NCI-H748 (cell line): ENCODE measurements around the gene ALDH3B2.
A peak's percentile ranks its signal among the peaks of the same experiment; 100 is the strongest.
"Not testable (repeated sequence)": the region's sequence is repeated elsewhere in the genome, so short reads cannot be mapped to it uniquely, and the experiment has no call there.

Source experiments
- DNase-seq: peaks from one replicate; lab custom pipeline; 2025; ENCODE audit not compliant: unreplicated experiment; lab: John Stamatoyannopoulos, UW

Gene ALDH3B2

DNA sequence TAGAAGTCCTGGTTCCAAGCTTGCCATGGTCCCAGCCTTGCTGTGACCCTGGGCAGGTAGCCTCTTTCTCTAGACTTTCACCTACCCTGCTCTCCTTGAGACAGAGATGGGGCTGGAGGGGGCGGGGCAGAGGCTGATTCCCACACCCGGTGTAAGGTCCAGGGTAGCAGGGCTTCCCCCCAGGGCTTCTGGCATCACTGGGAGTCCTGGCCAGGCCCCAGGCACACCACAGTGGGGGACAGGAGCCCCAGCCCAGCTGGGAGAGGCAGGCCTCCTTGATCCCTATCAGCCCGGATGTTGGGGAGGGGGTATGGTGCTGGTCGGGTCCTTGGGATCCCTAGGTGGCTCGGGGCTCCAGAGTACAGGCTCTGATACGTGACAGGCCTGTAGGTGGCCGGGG is 43.0 kb downstream of the ALDH3B2 start:
- DNase-seq, result no peak

DNA sequence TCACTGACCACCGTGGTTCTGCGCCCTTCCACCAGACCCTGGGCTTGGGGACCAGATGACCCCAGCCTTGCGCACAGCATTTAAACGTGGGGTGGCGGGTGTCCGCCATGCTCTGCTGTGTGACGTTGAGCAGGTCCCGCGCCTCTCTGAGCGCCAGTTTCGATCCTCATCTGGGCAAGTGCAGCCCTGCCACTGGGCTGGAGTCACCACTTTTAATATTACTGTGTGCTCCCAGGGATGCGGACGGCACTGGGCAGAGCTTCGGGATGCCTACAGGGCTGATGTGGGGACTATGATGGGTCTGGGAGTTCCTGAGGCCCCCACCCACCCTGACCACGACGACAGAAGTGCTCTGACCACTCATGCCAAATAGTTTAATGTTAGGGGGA is 43.5 kb downstream of the ALDH3B2 start:
- DNase-seq, result no peak

DNA sequence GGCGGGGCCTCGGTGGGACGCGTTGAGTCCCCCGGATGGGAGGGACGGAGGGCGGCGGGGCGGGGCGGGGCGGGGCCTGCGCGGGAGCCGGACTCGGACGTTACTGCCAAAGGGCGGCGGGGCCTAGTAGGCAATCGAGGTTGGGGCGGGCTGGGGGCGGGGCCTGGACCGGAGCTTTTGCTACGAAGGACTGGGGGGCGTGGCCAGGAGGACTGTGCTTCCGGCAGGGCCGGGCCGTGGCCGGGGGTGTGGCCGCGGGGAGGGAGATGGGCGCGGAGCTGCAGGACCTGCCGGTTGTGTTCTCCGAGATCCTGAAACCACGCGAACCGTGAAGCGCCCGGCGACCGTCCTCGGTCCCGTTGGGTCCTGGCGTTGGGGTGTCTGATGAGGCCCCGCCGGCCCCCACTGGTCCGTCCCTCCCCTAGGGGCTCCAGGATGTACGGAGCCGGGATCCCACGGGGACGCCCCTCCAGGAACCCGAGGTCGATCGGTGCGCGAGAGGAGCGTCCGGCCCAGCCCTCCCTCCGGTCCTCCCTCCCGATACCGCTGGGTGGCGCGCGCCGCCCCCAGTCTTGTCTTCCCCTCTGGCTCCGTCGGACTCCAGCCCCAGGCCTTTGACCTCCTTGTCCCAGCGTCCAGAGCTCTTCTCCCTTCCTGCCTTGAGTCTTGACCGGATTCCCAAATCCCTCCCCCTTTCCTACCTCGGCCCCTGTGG is 44.0 kb downstream of the ALDH3B2 start:
- peak; percentile 97 for DNase-seq

DNA sequence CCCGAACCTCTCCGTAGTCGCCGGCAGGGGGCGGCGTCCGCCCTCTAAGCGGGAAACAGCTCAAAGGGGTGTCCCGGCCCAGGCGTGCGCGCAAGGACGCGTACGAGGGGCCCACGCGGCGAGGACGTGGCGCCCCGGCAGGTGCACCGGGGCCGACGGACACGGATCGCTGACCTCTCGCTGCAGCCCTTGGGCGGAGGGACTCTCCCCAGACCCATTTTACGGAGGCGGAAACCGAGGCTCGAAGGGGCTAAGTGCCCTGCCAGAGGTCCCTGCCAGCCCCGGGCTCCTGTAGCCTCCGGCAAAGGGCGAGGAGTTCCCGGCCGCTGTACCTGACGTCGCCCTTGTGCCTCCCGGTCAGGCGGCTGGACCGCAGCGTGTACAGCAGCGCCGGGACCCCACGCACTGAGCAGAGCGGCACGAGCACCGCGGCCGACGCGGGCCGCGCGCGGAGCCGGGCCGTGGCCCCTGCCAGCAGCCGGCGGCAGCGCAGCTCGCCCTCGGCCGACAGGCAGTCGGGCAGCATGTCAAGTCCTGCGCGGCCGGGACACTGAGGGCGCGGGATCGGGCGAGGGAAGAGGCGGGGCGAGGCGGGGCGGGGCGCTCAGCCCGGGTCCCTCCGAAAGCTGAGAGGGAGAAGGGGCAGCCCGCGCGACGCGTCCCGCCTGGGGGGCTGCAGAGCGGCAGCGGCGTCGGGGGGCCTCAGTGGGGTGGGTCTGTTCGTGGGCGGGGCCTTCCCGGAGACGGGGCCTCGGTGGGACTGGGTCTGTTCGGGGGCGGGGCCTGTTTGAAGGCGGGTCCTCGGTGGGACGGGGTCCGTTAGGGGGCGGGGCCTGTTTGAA is 44.8 kb downstream of the ALDH3B2 start, which contains the start of gene NUDT8:
Gene NUDT8 (minus strand): TSS at position 552 of the 842 bp plus-strand sequence. CDS start 26 bp downstream, at position 526.
- DNase-seq, result peak; percentile 85

DNA sequence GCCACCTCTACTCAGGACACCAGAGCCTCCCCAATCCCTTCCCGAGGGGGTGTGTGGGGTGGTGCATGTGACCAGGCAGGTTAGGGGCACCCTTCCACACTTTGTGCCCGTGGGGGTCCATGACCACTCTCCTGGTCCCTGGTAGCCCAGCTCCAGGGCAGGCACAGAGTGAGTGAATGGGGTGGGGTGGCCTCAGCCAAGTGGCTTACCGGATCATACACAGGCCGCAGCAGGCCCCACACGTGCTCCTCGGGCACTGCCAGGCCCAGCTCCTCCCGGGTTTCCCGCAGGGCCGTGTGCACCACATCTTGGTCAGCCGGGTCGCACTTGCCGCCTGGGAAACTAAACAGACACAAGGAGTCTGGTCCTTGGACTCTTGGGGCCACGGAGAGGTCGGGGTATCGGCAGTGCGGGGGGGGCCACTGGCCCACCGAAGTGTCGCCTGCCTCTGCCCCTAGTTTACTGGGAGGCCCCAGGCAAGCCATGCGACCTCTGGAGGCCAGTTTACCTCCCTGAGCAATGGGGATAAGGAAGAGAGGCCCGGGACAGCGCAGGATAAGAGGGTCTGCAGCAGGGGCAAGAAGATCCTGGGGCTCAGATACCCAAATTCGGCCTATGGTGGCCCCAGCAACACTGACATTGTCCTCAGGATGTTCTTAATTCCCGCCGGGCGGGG is 45.6 kb downstream of the ALDH3B2 start:
- no peak for DNase-seq

- DNase-seq, result no peak
These were observed 46.4 kb downstream of the ALDH3B2 start for GRCh38 chr11:67627812-67628624.

DNA sequence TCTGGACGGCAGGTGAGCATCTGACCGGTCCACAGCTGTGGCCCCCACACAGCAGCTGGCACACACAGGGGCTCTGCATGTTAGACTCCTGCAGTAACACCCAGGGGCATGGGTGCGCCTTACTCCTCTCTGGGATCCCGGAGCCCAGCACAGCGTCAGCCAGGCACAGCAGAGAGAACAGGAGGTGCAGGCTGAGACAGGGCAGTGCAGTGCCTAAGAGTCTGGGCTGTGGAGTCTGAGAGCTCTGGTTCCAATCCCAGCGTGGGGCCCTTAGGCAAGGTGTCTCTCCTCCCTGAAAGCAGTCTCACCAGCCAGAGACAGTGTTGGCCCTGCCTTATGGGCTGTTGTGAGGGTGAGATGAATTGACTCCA is 47.0 kb downstream of the ALDH3B2 start:
- no peak for DNase-seq

- no peak for DNase-seq
These were observed 47.5 kb downstream of the ALDH3B2 start for GRCh38 chr11:67626970-67627369.

DNA sequence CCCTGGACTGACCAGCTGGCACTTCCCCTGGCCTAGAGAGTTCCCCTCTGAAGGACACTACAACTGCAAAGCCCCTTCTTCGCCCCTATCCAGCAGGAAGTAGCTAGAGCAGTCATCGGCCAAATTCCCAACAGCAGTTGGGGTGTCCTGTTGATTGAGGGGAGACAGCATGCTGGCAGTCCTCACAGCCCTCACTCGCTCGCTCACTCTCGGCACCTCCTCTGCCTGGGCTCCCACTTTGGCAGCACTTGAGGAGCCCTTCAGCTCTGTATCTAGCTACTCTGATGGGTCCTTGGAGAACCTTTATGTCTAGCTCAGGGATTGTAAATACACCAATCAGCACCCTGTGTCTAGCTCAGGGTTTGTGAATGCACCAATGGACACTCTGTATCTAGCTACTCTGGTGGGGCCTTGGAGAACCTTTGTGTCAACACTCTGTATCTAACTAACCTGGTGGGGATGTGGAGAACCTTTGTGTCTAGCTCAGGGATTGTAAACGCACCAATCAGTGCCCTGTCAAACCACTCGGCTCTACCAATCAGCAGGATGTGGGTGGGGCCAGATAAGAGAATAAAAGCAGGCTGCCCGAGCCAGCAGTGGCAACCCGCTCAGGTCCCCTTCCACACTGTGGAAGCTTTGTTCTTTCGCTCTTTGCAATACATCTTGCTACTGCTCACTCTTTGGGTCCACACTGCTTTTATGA is 48.1 kb downstream of the ALDH3B2 start:
- DNase-seq, result not testable (repeated sequence)

- DNase-seq, result not testable (repeated sequence)
These were observed 50.6 kb downstream of the ALDH3B2 start for GRCh38 chr11:67623795-67624194.

DNA sequence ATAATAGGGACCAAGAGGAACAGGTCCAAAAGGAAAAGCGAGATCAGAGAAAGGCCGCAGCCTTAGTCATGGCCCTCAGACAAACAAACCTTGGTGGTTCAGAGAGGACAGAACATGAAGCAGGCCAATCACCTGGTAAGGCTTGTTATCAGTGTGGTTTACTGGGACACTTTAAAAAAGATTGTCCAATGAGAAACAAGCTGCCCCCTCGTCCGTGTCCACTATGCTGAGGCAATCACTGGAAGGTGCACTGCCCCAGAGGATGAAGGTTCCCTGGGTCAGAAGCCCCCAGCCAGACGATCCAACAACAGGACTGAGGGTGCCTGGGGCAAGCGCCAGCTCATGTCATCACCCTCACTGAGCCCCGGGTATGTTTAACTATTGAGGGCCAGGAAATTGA is 51.5 kb downstream of the ALDH3B2 start:
- not testable (repeated sequence) for DNase-seq

DNA sequence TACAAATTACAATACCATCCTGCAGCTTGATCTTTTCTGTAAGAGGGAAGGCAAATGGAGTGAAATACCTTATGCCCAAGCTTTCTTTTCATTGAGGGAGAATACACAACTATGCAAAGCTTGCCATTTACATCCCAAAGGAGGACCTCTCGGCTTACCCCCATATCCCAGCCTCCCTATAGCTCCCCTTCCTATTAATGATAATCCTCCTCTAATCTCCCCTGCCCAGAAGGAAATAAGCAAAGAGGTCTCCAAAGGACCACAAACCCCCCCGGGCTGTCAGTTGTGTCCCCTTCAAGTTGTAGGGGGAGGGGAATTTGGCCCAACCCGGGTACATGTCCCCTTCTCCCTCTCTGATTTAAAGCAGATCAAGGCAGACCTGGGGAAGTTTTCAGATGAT is 52.5 kb downstream of the ALDH3B2 start:
- DNase-seq, result not testable (repeated sequence)

GRCh38 chr11:67620621-67621020 is 53.8 kb downstream of the ALDH3B2 start:
- DNase-seq, result peak; percentile 65

DNA sequence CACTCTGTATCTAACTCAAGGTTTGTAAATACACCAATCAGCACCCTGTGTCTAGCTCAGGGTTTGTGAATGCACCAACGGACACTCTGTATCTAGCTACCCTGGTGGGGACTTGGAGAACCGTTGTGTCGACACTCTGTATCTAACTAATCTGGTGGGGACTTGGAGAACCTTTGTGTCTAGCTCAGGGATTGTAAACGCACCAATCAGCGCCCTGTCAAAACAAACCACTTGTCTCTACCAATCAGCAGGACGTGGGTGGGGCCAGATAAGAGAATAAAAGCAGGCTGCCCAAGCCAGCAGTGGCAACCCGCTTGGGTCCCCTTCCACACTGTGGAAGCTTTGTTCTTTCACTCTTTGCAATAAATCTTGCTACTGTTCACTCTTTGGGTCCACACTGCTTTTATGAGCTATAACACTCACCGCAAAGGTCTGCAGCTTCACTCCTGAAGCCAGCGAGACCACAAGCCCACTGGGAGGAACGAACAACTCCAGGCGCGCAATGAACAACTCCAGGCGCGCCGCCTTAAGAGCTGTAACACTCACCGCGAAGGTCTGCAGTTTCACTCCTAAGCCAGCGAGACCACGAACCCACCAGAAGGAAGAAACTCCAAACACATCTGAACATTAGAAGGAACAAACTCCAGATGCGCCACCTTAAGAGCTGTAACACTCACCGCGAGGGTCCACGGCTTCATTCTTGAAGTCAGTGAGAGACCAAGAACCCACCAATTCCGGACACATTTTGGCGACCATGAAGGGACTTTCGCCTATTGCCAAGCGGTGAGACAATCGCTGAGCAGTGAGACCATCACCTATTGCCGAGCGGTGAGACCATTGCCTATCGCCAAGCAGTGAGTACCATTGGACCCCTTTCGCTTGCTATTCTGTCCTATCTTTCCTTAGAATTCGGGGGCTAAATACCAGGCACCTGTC is 54.5 kb downstream of the ALDH3B2 start:
- peak; percentile 70 for DNase-seq

DNA sequence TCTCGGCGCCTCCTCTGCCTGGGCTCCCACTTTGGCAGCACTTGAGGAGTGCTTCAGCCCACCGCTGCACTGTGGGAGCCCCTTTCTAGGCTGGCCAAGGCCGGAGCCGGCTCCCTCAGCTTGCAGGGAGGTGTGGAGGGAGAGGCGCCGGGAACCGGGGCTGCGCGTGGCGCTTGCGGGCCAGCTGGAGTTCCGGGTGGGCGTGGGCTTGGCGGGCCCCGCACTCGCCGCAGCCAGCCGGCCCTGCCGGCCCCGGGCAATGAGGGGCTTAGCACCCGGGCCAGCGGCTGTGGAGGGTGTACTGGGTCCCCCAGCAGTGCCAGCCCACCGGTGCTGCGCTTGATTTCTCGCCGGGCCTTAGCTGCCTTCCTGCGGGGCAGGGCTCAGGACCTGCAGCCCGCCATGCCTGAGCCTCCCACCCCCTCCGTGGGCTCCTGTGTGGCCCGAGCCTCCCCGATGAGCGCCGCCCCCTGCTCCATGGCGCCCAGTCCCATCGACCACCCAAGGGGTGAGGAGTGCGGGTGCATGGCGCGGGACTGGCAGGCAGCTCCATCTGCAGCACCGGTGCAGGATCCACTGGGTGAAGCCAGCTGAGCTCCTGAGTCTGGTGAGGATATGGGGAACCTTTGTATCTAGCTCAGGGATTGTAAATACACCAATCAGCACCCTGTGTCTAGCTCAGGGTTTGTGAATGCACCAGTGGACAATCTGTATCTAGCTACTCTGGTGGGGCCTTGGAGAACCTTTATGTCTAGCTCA is 55.3 kb downstream of the ALDH3B2 start:
- DNase-seq, result not testable (repeated sequence)

DNA sequence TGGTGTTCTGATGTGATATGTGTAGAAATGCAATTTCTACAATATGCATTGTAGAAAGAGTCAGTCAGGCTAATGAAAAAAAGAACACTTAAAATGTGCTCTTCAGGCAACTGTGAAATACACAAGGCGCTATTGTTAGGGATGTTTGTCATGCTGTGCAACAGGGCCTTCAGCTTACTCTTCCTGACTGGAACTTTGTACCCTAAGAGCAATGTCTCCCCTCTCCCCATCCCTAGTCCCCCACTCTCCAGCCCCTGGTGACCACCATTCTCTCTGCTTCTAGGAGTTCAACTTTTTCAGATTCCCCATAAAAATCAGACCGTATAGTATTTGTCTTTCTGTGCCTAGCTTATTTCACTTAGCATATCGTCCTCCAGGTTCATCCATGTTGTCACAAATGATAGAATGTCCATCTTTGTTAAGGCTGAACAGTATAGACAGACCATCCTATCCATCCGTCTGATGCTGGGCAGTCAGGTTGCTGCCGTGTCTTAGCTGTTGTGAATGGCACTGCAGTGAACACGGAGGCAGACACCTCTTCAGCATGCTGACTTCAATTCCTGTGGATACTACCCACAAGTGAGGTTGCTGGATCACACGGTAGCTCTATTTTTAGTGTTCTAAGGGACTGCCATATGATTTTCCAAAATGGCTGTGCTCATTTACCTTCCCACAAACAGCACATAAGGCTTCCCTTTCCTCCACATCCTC is 57.0 kb downstream of the ALDH3B2 start:
- DNase-seq, result no peak

DNA sequence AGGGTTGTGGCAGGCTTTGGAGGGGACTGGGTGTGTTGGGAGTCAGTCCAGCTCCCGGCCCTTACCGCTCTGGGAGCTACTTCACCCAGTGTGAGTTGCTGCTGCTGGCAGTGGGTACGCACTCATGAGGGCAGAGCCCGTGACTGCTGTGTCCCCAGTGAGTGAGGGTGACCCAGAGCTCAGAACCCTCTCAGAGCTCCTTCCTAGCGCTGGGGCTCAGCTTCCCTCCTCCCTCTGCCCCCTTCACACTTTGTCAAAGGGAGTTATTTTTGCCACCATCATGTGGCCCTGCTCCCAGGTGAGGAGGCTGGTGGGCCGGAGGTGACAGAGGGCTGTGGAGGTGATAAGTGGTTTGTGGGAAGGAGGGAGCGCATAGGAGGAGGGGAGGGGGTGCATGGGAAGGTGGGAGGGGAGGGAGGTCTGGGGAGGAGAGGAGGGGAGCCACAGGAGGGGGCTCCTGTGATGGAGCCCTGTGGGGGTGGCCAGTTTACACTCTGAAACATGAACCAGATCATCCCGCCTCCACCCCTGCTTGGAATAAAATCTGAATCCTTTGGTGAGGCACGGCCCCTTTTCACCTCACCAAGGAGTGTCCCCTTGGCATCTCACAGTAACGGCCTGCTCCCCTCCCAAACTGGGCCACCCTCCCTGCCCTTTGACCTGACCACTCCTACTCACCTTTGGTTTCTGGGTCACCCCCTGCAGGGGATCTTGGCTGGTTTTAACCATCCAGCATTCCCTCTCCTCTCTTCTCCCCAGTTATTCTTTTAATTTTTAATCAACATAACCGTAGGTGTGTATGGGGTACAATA is 57.8 kb downstream of the ALDH3B2 start:
- no peak for DNase-seq
